Prostate gland (tissue), 2 donors: Measurements from ENCODE around the gene KAZN. TPM values are rescaled to one million over a fixed set of nuclear protein-coding genes. Genes with fewer than 3 reads are reported as not detected.

Experiments used
- DNase-seq: peaks from one replicate; pipeline ENCODE4 v3.0.0-alpha.2; 2019; ENCODE audit warnings: low spot score
- H3K27ac ChIP-seq, 2 donors: fragments of 200-600 bp; sonication (generic); 2 replicates each; pipeline ENCODE4 v1.5.1; 2017 to 2019
- H3K27me3 ChIP-seq: fragments of 200-600 bp; sonication (generic); replicated peaks from 2 replicates; pipeline ENCODE4 v1.5.1; 2019; ENCODE audit not compliant: insufficient read depth
- H3K36me3 ChIP-seq, 2 donors: fragments of 200-600 bp; sonication (generic); 1 replicate in 1 of 2; 2 replicates in 1 of 2; pipeline versions ENCODE4 v1.5.1 to v1.8.1; 2017 to 2019
- H3K4me1 ChIP-seq: fragments of 200-600 bp; sonication (generic); replicated peaks from 2 replicates; pipeline ENCODE4 v1.5.1; 2019
- H3K4me3 ChIP-seq, 2 donors: fragments of 200-600 bp; sonication (generic); 2 replicates each; pipeline ENCODE4 v1.5.1; 2017 to 2019
- H3K9me3 ChIP-seq: fragments of 200-600 bp; sonication (generic); 2 replicates; pipeline ENCODE4 v1.5.1; 2017
- POLR2A ChIP-seq: fragments of 450-650 bp; IDR thresholded peaks from one replicate; pipeline ENCODE4 v1.6.1; 2016; ENCODE audit warnings: antibody characterized with exemption, mild to moderate bottlenecking
- POLR2AphosphoS5 ChIP-seq: sonication (generic); formaldehyde crosslinking; IDR thresholded peaks from one replicate; pipeline ENCODE4 v1.6.1; 2017; ENCODE audit warnings: antibody characterized with exemption
- WGBS: methylation state at CpG from one replicate; pipeline ENCODE4 v1.1.5; 2018; 5-methylcytosine and 5-hydroxymethylcytosine counted together
- intact Hi-C: fragments of 100-400 bp; cut with DNase I; formaldehyde crosslinking; loops from one replicate; pipeline ENCODE4 v1.14.2; 2022
- total RNA-seq, 2 donors: library from RNA; depleted of rRNA; stranded (reverse); fragments of >200 nt; gene quantifications; one replicate each; pipeline ENCODE4 v1.1.0, GENCODE V29; 2016
- TF ChIP-seq, protein P1 (sequence below), 4 experiments: fragments of 200-600 bp in 2 of 4; fragments of 450-650 bp in 2 of 4; sonication (generic) in 2 of 4; IDR thresholded peaks; 1 replicate in 3 of 4; 2 replicates in 1 of 4; pipeline ENCODE4 v1.5.1; 2016 to 2019; ENCODE audit warnings: antibody characterized with exemption in 4 of 4, mild to moderate bottlenecking in 2 of 4, moderate library complexity in 2 of 4

Gene KAZN
- total RNA-seq, 2 donors from 2014 or later = 8.3 to 12.7 TPM

GRCh38 chr1:14689996-14690615 is 91.6 kb downstream of the KAZN start:
- 54% methylated on average over 15 of the region's 15 CpGs for WGBS
- no peaks in the 10 kb centered on the region for H3K9me3 ChIP-seq
- intact Hi-C loops = no loop called here
- H3K4me1 ChIP-seq = no peaks in the 10 kb centered on the region
- no peak for DNase-seq
- peaks cover 4% of the 10 kb centered on the region for H3K27me3 ChIP-seq
- no peak for TF ChIP-seq POLR2A
- TF ChIP-seq POLR2AphosphoS5 = no peak
- TF ChIP-seq, protein P1, sequence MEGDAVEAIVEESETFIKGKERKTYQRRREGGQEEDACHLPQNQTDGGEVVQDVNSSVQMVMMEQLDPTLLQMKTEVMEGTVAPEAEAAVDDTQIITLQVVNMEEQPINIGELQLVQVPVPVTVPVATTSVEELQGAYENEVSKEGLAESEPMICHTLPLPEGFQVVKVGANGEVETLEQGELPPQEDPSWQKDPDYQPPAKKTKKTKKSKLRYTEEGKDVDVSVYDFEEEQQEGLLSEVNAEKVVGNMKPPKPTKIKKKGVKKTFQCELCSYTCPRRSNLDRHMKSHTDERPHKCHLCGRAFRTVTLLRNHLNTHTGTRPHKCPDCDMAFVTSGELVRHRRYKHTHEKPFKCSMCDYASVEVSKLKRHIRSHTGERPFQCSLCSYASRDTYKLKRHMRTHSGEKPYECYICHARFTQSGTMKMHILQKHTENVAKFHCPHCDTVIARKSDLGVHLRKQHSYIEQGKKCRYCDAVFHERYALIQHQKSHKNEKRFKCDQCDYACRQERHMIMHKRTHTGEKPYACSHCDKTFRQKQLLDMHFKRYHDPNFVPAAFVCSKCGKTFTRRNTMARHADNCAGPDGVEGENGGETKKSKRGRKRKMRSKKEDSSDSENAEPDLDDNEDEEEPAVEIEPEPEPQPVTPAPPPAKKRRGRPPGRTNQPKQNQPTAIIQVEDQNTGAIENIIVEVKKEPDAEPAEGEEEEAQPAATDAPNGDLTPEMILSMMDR (IDR thresholded peaks at IDR 0.05) = no peak
- no peak overlapping the region for H3K4me3 ChIP-seq
- no peak overlapping the region for H3K27ac ChIP-seq
- no peaks in the 10 kb centered on the region for H3K36me3 ChIP-seq

GRCh38 chr1:14693949-14694348 is 95.5 kb downstream of the KAZN start:
- Histone ChIP-seq H3K27me3 (peaks cover 3% of the 10 kb centered on the region), H3K27ac (no peak overlapping the region), H3K9me3 (no peaks in the 10 kb centered on the region), H3K4me3 (no peak overlapping the region), H3K36me3 (no peaks in the 10 kb centered on the region), H3K4me1 (no peaks in the 10 kb centered on the region)
- TF ChIP-seq, protein P1 (IDR thresholded peaks at IDR 0.05) = no peak
- TF ChIP-seq POLR2A (no peak), POLR2AphosphoS5 (no peak)
- no peak for DNase-seq
- WGBS = 43% methylated on average over 7 of the region's 7 CpGs
- intact Hi-C loops = no loop called here

DNA sequence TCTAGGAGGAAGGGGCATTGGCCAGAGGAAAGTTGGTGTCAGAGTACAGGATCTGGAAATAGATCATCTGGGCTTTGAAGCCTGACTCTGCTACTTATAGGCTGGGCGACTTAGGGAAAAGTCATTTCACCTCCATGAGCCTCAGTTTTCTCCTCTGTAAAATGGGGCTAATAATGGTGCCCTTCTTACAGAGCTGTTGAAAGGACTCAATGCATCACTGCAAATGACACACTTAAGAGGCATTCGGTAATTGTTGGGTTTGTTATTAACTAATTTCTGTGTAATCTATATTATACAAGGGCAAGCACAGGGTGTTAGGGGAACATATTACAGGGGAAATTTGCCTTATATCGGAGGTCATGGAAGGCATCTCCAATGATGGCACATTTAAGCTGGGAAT is 96.1 kb downstream of the KAZN start:
- H3K27ac ChIP-seq = no peak overlapping the region
- H3K36me3 ChIP-seq = no peaks in the 10 kb centered on the region
- TF ChIP-seq POLR2AphosphoS5 (no peak), POLR2A (no peak)
- TF ChIP-seq, protein P1 (IDR thresholded peaks at IDR 0.05) = no peak
- WGBS = 93% methylated on average over 3 of the region's 3 CpGs
- H3K27me3 ChIP-seq = peaks cover 3% of the 10 kb centered on the region
- no peak overlapping the region for H3K4me3 ChIP-seq
- DNase-seq = no peak
- no peaks in the 10 kb centered on the region for H3K4me1 ChIP-seq
- H3K9me3 ChIP-seq = no peaks in the 10 kb centered on the region
- intact Hi-C loops = no loop called here

- Histone ChIP-seq H3K4me3 (no peak overlapping the region), H3K9me3 (no peaks in the 10 kb centered on the region), H3K36me3 (no peaks in the 10 kb centered on the region), H3K4me1 (no peaks in the 10 kb centered on the region), H3K27me3 (peaks cover 3% of the 10 kb centered on the region), H3K27ac (no peak overlapping the region)
- DNase-seq = no peak
- 49% methylated on average over 5 of the region's 5 CpGs for WGBS
- TF ChIP-seq POLR2A = no peak
- no peak for TF ChIP-seq POLR2AphosphoS5
- TF ChIP-seq, protein P1 (IDR thresholded peaks at IDR 0.05) = no peak
- intact Hi-C loops = no loop called here
Measured at GRCh38 chr1:14696761-14697160, 98.3 kb downstream of the KAZN start.

DNA sequence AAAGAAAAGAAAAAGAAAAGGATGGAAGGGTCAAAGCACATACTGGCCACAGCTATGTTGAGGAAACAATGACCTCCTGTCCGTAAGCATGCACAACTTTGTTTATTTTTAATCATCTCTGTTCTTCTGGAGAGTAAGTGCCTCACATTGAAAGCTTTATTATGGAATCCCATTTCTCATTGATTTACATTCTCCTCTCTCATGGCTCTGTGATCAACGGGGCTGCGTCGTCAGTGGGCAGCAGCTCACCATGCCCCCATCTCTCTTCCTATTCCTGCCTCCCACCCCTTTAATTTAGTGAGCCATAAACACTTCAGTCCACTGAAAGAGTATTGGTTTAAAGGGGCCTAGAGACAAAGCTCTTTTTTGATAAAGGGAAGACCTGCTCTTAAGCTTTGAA is 98.9 kb downstream of the KAZN start:
- Histone ChIP-seq H3K27me3 (peaks cover 3% of the 10 kb centered on the region), H3K27ac (no peak overlapping the region), H3K4me1 (no peaks in the 10 kb centered on the region), H3K36me3 (no peaks in the 10 kb centered on the region), H3K4me3 (no peak overlapping the region), H3K9me3 (no peaks in the 10 kb centered on the region)
- intact Hi-C loops = no loop called here
- no peak for DNase-seq
- TF ChIP-seq, protein P1 (IDR thresholded peaks at IDR 0.05) = no peak
- TF ChIP-seq POLR2A = no peak
- no peak for TF ChIP-seq POLR2AphosphoS5
- 60% methylated on average over 4 of the region's 4 CpGs for WGBS
